Fibroblast of skin of right quadriceps (primary cell): ENCODE results near the gene OPRM1.
A peak's percentile ranks its signal among the peaks of the same experiment; 100 is the strongest.

Experiments
- DNase-seq: peaks from one replicate; pipeline ENCODE4 v3.0.0-alpha.2; 2013

OPRM1 gene

DNA sequence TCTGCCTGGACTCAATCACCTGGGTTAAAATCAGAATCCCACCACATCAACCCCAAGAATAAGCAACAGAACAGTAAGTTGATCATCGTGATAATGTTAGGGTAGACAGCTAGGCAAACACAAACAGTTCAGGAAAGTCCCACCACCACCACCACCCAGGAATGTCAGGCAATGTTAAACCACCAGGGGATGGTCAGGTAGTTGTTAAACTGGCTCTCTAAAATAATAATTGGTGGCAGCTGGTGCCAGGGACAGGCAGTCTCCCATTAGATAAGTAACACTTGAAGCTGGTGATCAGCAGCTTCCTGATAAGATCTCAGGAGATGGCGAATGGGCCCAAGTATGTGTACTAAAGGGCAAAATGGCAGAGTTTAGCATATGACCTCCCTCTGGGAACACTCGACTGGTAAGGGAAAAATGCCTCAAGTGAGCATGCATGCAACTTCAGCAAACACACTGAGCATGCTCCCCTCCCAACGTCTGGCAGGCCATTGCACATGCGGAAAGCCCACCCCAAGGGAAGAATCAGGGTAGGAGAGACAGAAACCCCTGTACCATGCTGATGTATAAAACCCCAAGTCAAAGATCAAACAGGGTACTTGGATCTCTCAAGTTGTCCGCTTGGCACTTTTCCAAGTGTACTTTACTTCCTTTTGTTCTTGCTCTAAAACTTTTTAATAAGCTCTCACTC lies 250.9 kb downstream of the OPRM1 start:
- DNase-seq: no peak

GRCh38 chr6:154292066-154292465 lies 253.0 kb downstream of the OPRM1 start:
- DNase-seq: peak; percentile 56

DNA sequence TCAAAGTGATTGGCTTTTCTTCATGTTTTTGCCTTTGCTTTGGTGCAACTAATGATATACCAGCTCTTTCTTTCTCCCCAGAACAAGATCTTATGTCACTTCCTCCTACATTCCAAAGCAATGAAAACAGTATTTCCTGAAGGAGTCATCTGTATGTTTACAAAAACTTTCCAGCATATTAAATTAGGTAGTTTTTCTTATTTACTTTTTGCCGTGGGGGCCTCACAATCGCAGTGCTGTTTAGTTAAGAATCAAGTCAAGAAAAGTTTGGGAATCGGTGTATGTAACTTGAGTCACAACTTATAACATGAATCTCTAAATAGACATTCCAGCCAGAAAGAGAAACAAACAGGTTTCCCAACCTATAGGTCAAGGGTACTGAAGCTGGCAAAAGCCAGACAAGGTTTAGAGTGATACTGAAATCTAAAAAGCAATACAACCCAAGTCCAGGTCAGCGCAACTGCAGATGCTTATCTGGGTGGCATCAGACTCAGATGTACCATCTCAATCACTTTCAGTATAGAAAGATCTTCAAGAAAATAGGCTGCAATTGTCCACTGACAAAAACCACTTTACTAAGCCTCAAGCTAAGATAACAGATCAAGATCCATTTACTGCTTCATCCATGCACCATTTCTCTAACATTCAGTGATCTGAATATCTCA lies 253.9 kb downstream of the OPRM1 start:
- peak; percentile 70 for DNase-seq

DNA sequence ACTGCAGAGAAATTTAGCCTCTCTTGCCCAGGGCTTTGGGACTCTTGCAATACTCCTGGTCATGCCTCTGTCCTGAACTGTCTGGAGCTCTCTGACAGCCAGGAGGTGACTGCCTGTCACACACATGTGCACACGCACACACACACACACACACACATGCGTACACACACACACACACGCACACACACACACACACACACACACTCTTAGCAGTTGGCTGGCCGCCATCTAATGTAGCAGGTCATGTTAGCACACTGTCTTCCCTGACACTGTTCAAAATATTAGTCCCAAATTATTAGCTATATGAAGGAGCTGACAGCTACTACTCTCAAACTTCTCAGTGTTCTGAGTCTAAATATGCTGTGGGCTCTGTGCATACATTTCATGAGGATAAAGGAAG lies 256.7 kb downstream of the OPRM1 start:
- no peak for DNase-seq
